HG02623 (cell line): ENCODE data around the gene PRRT1B.

Source experiments
- ATAC-seq: cut with Tn5 transposase; IDR thresholded peaks from one replicate; pipeline ENCODE4 v1.9.1; 2021; ENCODE audit warnings: moderate library complexity; ENCODE audit not compliant: unreplicated experiment

PRRT1B gene

GRCh38 chr9:131578731-131579504 lies 33.6 kb downstream of the PRRT1B start:
- ATAC-seq = no peak

GRCh38 chr9:131579789-131580211 lies 34.5 kb downstream of the PRRT1B start:
- ATAC-seq = no peak

GRCh38 chr9:131580358-131580757 lies 35.0 kb downstream of the PRRT1B start:
- no peak for ATAC-seq

- no peak for ATAC-seq
These were observed 36.7 kb downstream of the PRRT1B start for GRCh38 chr9:131582056-131582455.

GRCh38 chr9:131582466-131583336 lies 37.4 kb downstream of the PRRT1B start:
- no peak for ATAC-seq

GRCh38 chr9:131583337-131583645 lies 38.0 kb downstream of the PRRT1B start:
- ATAC-seq = no peak

- no peak for ATAC-seq
These were observed 38.7 kb downstream of the PRRT1B start for GRCh38 chr9:131583836-131584555.

GRCh38 chr9:131584858-131585257 lies 39.5 kb downstream of the PRRT1B start:
- ATAC-seq = no peak

- ATAC-seq = no peak
These were observed 40.1 kb downstream of the PRRT1B start for GRCh38 chr9:131585375-131585774.

GRCh38 chr9:131587331-131587730 lies 42.0 kb downstream of the PRRT1B start:
- no peak for ATAC-seq

- ATAC-seq = no peak
These were observed 42.6 kb downstream of the PRRT1B start for GRCh38 chr9:131587906-131588305.

GRCh38 chr9:131588396-131588795 lies 43.1 kb downstream of the PRRT1B start:
- ATAC-seq = no peak

GRCh38 chr9:131589124-131589711 lies 43.9 kb downstream of the PRRT1B start:
- no peak for ATAC-seq

GRCh38 chr9:131589993-131590392 lies 44.7 kb downstream of the PRRT1B start:
- ATAC-seq = no peak

GRCh38 chr9:131590449-131590848 lies 45.1 kb downstream of the PRRT1B start:
- ATAC-seq = no peak

GRCh38 chr9:131590907-131591844 lies 45.9 kb downstream of the PRRT1B start:
- ATAC-seq = no peak

GRCh38 chr9:131591845-131592208 lies 46.5 kb downstream of the PRRT1B start:
- no peak for ATAC-seq

GRCh38 chr9:131593091-131593820 lies 47.9 kb downstream of the PRRT1B start:
- ATAC-seq = no peak

GRCh38 chr9:131593936-131594665 lies 48.8 kb downstream of the PRRT1B start:
- ATAC-seq = no peak
